ENCODE data around the gene PRKX.
"Not testable (repeated sequence)": the region's sequence is repeated elsewhere in the genome, so short reads cannot be mapped to it uniquely, and the experiment has no call there.

Gene PRKX

GRCh38 chrX:3563451-3563850 lies 150.0 kb downstream of the PRKX start:
- no peak for DNase-seq

GRCh38 chrX:3560010-3560409 lies 153.4 kb downstream of the PRKX start:
- not testable (repeated sequence) for DNase-seq
